Ectodermal cell (in vitro differentiated cells): ENCODE data around the gene LAMP2.

Experiments used
- H3K27ac ChIP-seq: 2 replicates; pipeline ENCODE4 v1.7.0; 2013; ENCODE audit warnings: mild to moderate bottlenecking, low read depth, low read length; ENCODE audit not compliant: insufficient read depth, poor library complexity, severe bottlenecking
- H3K27me3 ChIP-seq: 2 replicates; pipeline ENCODE4 v1.7.0; 2013; ENCODE audit warnings: mild to moderate bottlenecking, low read length; ENCODE audit not compliant: insufficient read depth, control insufficient read depth, poor library complexity, severe bottlenecking
- H3K36me3 ChIP-seq: one replicate; pipeline ENCODE4 v1.7.0; 2013; ENCODE audit warnings: low read length; ENCODE audit not compliant: control insufficient read depth, insufficient read depth
- H3K4me1 ChIP-seq: one replicate; pipeline ENCODE4 v1.7.0; 2013; ENCODE audit warnings: low read length; ENCODE audit not compliant: control insufficient read depth, insufficient read depth
- H3K4me3 ChIP-seq: 2 replicates; pipeline ENCODE4 v1.7.0; 2013; ENCODE audit warnings: low read depth, low read length, control low read depth; ENCODE audit not compliant: insufficient read depth
- H3K9me3 ChIP-seq: 2 replicates; pipeline ENCODE4 v1.7.0; 2013; ENCODE audit warnings: mild to moderate bottlenecking, low read length, moderate library complexity; ENCODE audit not compliant: control insufficient read depth
- WGBS, 2 experiments: methylation state at CpG; one replicate each; pipeline ENCODE4 v1.1.7; 2013; ENCODE audit warnings: missing lambda C conversion rate in 2 of 2; 5-methylcytosine and 5-hydroxymethylcytosine counted together

LAMP2 gene

DNA sequence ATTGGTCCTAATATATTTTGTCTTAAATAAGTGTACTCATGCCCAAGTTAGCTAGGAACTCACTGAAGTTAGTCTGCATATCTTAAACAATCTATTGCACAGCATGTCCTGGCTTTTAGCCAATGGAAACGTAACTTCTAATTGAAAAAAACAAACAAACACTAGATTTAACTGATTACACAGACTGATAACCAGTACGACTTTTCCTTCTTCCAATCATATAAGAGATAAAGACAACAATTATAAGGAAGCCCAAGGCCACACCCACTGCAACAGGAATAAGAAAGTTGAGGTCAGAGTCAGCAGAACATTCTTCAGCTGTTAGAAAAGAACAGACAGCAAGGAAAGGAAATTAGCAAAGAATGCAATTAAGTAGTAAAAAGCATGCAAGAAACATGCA is 40.8 kb downstream of the LAMP2 start:
- 78 to 90% methylated on average over 1 to 2 of the region's 2 CpGs for WGBS, 2 experiments
- H3K4me3 ChIP-seq, result no peak overlapping the region

DNA sequence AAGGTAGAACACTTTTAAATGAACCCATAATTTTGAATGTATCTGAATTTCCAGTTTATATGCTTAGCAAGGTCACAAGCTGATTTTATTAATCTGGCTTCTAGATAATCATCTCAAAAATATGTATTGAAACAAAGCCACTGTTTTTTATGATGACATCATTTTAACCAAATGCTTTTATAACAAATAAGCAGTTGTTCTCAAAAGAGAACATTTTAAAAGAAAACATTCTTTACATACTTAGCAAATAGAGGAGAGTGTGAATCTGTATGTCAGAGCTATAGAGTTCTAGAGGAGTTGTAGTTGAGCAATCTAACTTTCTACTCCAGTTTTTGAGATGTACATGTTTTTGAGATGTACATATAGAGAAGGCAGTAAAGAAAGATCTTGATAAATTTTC is 42.5 kb downstream of the LAMP2 start:
- Histone ChIP-seq H3K4me1 (no peaks in the 10 kb centered on the region), H3K27me3 (no peaks in the 10 kb centered on the region), H3K9me3 (no peaks in the 10 kb centered on the region), H3K36me3 (no peaks in the 10 kb centered on the region), H3K27ac (no peak overlapping the region), H3K4me3 (no peak overlapping the region)

More for the DNA sequence above, 40.8 kb downstream of the LAMP2 start:
- no peak overlapping the region for H3K27ac ChIP-seq
- no peaks in the 10 kb centered on the region for H3K36me3 ChIP-seq
- H3K9me3 ChIP-seq, result no peaks in the 10 kb centered on the region
- H3K4me1 ChIP-seq, result no peaks in the 10 kb centered on the region
- no peaks in the 10 kb centered on the region for H3K27me3 ChIP-seq

- Histone ChIP-seq H3K4me1 (no peaks in the 10 kb centered on the region), H3K4me3 (no peak overlapping the region), H3K9me3 (no peaks in the 10 kb centered on the region), H3K27ac (no peak overlapping the region), H3K27me3 (no peaks in the 10 kb centered on the region), H3K36me3 (no peaks in the 10 kb centered on the region)
- 98 to 100% methylated on average over 1 to 2 of the region's 2 CpGs for WGBS, 2 experiments
Measured at GRCh38 chrX:120419463-120419862, 49.6 kb downstream of the LAMP2 start.

DNA sequence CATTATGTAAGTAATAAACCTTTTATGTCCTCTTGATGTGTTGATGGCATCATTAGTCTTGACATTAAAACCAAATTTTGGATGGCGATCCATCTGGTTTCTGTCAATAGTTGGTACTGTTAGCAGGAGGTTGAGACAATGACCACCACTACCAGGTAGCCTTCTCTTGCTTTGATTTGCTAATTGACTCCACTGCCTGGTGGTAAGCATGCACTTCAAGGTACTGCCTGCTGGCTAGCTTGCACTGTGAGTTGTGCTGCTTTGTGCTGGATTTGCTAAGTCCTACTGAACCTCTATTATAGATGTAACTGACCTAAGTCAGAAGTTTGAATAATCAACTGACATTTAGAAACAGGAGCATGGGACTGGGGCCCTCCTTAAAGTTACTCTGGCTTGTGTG is 60.9 kb downstream of the LAMP2 start:
- 75 to 82% methylated on average over 1 of the region's 1 CpG for WGBS, 2 experiments
- no peaks in the 10 kb centered on the region for H3K27me3 ChIP-seq
- H3K36me3 ChIP-seq, result no peaks in the 10 kb centered on the region
- no peaks in the 10 kb centered on the region for H3K4me1 ChIP-seq
- H3K27ac ChIP-seq, result no peak overlapping the region
- H3K9me3 ChIP-seq, result no peaks in the 10 kb centered on the region
- H3K4me3 ChIP-seq, result no peak overlapping the region

DNA sequence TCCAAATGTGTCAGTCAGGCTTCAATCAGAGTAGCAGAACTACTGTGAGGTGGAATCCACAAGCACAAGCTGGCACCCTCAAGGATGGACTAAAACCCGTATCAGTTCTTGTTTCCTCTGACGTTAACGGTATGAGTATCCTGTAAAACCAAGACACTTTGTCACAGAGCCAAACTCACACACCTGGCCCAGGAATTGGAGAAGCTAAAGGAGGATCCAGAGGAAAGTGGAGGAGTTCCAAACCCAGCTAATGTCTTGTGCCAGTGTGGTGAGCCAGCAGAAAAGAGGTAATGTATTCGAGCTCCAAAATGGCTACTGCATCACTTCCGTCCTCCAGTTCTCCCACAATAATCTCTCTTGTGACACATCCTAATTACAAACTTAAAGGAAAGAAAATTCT is 62.5 kb downstream of the LAMP2 start:
- Histone ChIP-seq H3K4me3 (no peak overlapping the region), H3K27ac (no peak overlapping the region), H3K27me3 (no peaks in the 10 kb centered on the region), H3K36me3 (no peaks in the 10 kb centered on the region), H3K9me3 (no peaks in the 10 kb centered on the region), H3K4me1 (no peaks in the 10 kb centered on the region)
- WGBS, 2 experiments, result 97 to 100% methylated on average over 3 to 5 of the region's 5 CpGs

- H3K4me1 ChIP-seq, result no peaks in the 10 kb centered on the region
- H3K9me3 ChIP-seq, result no peaks in the 10 kb centered on the region
- H3K4me3 ChIP-seq, result no peak overlapping the region
- no peaks in the 10 kb centered on the region for H3K36me3 ChIP-seq
- 91 to 96% methylated on average over 2 of the region's 2 CpGs for WGBS, 2 experiments
- no peaks in the 10 kb centered on the region for H3K27me3 ChIP-seq
- no peak overlapping the region for H3K27ac ChIP-seq
Measured at GRCh38 chrX:120402369-120402768, 66.7 kb downstream of the LAMP2 start.

- H3K27ac ChIP-seq, result no peak overlapping the region
- no peak overlapping the region for H3K4me3 ChIP-seq
- no peaks in the 10 kb centered on the region for H3K9me3 ChIP-seq
- no peaks in the 10 kb centered on the region for H3K4me1 ChIP-seq
- H3K27me3 ChIP-seq, result no peaks in the 10 kb centered on the region
- H3K36me3 ChIP-seq, result no peaks in the 10 kb centered on the region
Measured at GRCh38 chrX:120401301-120401700, 67.8 kb downstream of the LAMP2 start.

GRCh38 chrX:120380699-120381098 is 88.4 kb downstream of the LAMP2 start:
- Histone ChIP-seq H3K36me3 (no peaks in the 10 kb centered on the region), H3K9me3 (no peaks in the 10 kb centered on the region), H3K27me3 (no peaks in the 10 kb centered on the region), H3K4me3 (no peak overlapping the region), H3K27ac (no peak overlapping the region), H3K4me1 (no peaks in the 10 kb centered on the region)
- WGBS, 2 experiments, result 43 to 65% methylated on average over 1 to 3 of the region's 3 CpGs

DNA sequence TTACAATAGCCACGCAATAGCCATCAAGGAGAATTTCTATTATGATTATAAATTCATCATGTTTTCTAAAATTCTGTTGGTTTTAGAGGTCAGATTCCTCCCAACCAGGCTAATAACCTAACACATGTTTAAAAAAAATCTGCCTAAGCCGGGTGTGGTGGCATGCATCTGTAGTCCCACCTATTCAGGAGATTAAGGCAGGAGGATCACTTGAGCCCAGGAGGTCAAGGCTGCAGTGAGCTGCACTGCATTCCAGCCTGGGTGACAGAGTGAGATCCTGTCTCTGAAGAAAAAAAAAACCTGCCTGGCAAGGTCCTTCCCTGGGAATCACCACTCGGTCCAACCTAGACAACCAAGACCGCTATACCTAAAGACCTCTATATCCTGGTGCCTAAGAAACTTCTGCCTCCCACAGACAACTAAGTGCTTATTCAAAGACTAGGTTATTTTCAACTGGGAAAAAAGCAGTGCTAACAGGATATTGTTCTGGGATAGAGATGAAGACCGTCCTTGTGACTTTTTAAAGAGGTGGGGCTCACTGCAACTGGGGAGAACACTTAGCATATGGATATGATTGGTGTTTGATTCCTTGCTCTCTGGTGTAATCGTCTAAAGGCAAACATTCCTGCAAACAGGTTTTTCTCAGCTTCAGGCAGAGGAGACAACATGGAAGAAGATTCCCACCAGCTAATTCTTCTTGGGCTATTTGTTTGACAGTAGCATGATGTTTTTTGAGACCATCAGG is 89.0 kb downstream of the LAMP2 start:
- Histone ChIP-seq H3K9me3 (no peaks in the 10 kb centered on the region), H3K36me3 (no peaks in the 10 kb centered on the region), H3K27ac (no peak overlapping the region), H3K4me1 (no peaks in the 10 kb centered on the region), H3K27me3 (no peaks in the 10 kb centered on the region), H3K4me3 (no peak overlapping the region)
- 81 to 88% methylated on average over 5 of the region's 6 CpGs for WGBS, 2 experiments

GRCh38 chrX:120378570-120378969 is 90.5 kb downstream of the LAMP2 start:
- Histone ChIP-seq H3K9me3 (no peaks in the 10 kb centered on the region), H3K36me3 (no peaks in the 10 kb centered on the region), H3K27ac (no peak overlapping the region), H3K4me1 (no peaks in the 10 kb centered on the region), H3K27me3 (no peaks in the 10 kb centered on the region), H3K4me3 (no peak overlapping the region)
- WGBS, 2 experiments, result 94% methylated on average over 5 of the region's 5 CpGs
